Measurements from ENCODE around the gene DDRGK1.

GRCh38 chr20:3218307-3218988 lies 14.0 kb upstream of the DDRGK1 start:
- TF ChIP-seq CTCF (IDR thresholded peaks at IDR 0.05; ENCODE audit: low read length), result peak; percentile 92
- TF ChIP-seq EZH2 (optimal IDR thresholded peaks at IDR 0.05; ENCODE audit: low read depth, low read length), result no peak
- no peak for TF ChIP-seq EZH2phosphoT487 (IDR thresholded peaks at IDR 0.05; ENCODE audit: low read length)

Measured in MM.1S (cell line).